Caki2 (cell line): ENCODE data around the gene CD79B. TPM values are rescaled to one million over a fixed set of nuclear protein-coding genes. Genes with fewer than 3 reads are reported as not detected.

Experiments
- DNase-seq: peaks from one replicate; pipeline ENCODE4 v3.0.0-alpha.2; 2015; ENCODE audit warnings: low read depth
- in situ Hi-C: cut with HindIII; loops from 2 replicates; pipeline ENCODE4 v1.10.0; 2016; ENCODE audit warnings: low sequenced_read_pairs, low pct_unique_long_range_greater_than_20kb, mixed read lengths
- total RNA-seq: library from RNA; depleted of rRNA; stranded (reverse); fragments of >200 nt; shearing (Covaris generic); gene quantifications from 2 replicates; pipeline ENCODE4 v1.2.3, GENCODE V29; 2014; ENCODE audit warnings: low replicate concordance

CD79B gene
- total RNA-seq, 1 experiment from 2014 or later: not detected

DNA sequence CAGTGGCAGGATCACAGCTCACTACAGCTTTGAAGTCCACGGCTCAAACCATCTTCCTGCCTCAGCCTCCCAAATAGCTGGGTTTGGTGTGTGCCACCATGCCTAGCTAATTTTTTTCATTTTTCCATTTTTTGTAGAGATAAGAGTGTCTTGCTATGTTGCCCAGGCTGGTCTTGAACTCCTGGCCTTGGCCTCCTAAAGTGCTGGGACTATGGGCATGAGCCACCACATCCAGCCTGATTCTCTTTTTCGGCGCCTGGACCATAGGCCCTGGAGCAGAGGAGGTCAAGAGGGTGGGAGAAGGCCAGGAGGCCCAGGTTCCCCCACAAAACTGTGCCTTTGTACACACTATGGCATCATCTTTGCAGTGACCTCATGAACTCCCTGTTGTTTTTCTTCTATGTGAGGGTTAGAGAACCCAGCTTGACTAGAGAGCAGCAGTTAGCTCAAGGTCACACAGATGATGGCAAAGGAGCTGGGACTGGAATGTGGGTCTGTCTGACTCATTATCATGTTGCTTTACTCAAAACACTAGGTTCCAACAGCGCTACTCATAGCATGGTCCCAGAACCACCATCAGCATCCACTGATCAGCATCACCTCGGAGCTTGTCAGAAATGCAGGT, 24.3 kb upstream of the CD79B start:
- no peak for DNase-seq
- in situ Hi-C loops: no loop called here

DNA sequence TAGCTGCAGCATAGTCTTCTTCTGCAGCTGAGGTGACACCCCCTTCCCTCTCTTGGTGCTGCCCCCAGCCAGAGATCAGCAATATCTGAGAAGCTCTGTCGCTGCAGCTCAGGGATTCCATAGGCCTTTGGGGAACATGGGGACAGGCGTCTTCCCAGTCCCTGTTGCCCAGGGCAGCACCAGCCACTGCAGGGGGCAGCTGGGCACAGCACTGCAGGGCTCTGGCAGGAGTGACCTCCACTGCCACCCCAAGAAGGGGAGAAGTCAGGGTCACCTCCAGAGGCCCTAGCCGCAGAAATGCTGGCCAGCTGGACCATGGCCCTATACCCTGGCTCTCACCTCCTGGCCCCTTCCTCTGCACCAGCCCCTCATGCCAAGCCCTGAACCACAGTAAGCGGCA, 23.7 kb upstream of the CD79B start:
- in situ Hi-C loops: no loop called here

DNA sequence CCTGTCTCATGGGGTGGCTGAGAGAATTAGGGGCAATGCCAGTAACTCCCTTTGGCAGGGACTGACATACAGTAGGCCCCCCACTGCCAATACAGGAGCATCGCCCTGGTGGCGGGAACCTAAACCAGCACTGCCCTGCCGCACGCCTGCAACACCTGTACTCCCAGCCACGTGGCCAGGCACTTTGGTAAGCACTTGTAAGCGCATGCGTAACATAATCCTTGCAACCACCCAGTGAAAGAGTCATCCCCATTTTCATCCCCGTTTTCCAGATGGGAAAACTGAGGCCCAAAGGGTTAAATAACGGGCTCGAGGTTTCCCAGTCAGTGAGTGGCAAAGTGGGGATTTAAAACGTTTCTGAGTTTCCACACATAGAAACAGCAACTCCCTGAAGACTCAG, 23.1 kb upstream of the CD79B start:
- in situ Hi-C loops: no loop called here
- DNase-seq: no peak

More for the DNA sequence above, 23.7 kb upstream of the CD79B start:
- DNase-seq: no peak

DNA sequence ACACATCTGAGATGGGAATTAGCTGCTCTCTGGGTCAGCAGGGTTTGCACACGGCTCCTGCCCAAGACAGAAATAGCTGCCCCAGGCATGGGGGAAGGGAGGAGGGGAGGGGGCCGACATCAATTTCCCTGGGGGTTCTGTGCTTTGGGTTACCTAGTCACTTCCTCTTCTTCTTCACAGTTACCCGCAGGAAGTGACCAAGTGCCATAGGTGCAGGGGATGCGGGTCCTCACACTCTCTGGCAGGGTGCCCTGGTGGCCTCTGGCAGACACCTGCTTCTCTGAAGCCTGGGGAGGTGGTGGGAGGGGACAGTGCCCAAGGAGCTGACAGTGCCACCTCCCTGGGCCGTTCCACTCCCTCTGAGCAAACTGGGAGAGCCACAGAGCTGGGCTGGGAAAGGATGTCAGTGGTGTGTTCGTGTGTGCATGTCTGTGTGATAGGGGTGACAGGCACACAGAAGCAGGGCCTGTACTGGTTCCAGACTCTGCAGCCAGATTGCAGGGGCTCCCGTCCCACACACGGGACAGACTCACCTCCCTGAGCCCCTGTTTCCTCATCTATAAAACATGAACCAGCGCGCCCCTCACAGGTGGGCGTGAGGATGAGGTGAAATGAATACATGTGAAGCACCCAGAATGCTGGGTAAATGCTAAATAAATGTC, 22.4 kb upstream of the CD79B start:
- in situ Hi-C loops: no loop called here
- DNase-seq: no peak

DNA sequence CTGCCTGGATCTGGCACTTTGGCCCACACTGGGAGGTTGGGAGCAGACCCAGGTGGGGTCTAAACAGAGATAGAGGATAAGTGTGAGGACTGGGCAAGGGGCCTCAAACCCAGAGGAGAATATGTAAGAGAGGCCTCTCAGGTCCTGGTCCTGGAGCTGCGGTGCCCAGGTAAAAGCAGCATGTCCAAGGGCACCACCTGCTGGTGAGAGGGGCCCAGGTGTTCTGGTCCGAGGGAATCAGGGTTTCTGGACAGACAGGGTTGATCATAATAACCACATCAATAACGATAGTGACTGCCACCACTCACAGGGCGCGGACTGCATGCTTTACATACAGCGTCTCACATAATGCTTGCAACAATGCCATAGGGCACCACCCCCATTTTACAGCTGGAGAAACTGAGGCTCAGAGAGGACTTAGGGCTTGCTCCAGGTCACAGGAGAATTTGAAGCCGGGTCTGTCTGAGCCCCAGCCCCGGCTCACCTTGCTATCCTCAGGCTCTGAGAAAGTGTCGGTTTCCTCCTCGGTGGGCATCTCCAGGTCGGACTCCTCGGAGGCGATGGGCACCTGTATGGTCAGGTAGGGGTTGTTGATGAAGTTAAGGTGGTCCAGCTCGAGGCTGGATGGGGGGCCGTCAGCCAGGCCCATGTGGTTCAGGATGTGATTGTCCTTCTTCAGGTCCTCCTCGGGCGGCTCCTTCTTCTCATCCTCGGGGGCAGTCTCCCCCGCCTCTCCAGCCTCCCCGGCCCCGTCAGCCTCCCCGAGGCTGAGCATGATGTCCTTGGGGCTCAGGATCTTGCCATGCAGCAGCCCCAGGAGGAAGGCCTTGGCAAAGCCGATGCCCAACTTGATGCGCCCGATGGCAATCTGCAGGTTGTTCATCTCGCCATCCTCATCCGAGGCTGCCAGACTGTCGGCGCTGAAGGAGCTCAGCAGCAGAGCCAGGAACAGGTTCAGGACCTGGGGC, 19.1 kb upstream of the CD79B start:
- no peak for DNase-seq
- in situ Hi-C loops: no loop called here

DNA sequence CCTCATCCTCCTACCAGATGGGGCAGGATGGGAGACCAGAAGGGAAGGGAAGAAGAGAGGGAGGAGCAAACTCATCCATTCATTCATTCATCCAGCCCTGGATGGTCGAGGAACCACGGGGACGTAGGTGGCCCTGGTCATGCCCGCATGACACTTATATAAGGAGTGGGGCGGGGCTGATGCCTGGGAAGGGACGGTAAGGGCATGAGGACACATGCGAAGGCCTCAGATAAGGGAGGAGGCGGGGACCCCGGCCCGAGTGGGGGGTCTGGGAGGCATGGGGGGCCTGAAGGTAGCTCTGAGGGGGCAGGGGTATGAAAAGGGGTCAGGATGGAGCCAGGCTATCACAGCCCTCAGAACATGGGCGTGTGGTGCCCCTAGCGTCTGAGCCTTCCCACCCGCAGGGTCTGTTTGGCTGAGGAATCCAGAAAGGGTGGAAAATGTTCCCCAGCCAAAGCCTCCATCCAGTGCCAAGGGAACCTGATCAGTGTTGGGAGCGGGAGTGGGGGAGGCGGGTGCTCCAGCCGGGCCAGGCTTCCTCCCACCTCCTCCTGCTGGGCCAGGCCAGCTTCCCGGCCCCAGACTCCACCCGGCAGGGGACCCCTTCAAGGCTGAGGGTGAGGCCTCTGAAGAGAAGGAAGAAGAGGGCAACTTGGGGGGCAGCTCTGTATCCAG, 17.6 kb upstream of the CD79B start:
- in situ Hi-C loops: no loop called here
- DNase-seq: no peak

DNA sequence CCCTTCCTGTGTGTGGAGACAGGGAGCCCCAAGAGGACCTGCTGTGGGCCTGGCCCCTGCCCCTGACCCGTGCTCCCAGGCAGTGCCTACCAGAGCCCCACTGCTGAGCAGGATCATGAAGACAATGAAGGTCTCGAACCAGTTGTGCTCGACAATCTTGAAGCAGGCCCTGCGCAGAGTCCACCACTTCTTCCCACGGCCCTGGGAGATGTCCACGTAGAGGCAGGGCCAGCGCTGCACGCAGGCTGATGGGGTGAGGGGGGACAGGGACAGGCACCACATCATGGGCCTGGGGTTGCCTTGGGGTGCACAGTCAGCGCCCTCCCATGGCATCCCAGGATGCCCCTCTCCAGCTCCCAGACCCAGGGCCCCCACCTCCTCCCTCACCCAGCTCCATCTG, 16.4 kb upstream of the CD79B start:
- no peak for DNase-seq
- in situ Hi-C loops: no loop called here

DNA sequence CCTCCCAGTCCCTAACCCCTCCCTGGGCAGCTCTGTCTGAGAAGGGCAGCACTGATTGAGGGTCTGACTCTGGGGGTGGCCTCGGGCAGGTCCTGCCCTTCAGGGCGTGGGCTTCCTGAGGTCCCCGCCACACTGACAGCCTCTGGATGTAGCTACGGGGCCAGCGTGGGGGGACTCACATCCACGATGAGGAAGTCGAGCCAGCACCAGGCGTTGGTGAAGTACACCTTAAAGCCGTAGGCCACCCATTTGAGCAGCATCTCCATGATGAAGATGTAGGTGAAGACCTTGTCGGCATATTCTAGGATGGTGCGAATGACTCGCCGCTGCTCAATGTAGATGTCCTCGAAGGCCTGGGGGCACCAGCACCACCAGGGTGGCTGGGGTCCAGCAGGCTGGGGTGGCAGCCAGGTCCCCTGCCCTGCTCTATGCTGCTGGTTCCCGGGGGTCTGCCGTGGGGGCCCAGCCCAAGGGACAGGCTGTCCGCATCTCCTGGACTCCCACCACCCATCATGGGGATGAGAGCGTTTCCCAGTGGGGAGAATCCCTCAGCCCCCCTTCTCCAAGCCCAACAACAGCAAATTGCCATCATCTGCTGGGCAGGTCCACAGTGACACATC, 15.7 kb upstream of the CD79B start:
- in situ Hi-C loops: no loop called here
- no peak for DNase-seq

DNA sequence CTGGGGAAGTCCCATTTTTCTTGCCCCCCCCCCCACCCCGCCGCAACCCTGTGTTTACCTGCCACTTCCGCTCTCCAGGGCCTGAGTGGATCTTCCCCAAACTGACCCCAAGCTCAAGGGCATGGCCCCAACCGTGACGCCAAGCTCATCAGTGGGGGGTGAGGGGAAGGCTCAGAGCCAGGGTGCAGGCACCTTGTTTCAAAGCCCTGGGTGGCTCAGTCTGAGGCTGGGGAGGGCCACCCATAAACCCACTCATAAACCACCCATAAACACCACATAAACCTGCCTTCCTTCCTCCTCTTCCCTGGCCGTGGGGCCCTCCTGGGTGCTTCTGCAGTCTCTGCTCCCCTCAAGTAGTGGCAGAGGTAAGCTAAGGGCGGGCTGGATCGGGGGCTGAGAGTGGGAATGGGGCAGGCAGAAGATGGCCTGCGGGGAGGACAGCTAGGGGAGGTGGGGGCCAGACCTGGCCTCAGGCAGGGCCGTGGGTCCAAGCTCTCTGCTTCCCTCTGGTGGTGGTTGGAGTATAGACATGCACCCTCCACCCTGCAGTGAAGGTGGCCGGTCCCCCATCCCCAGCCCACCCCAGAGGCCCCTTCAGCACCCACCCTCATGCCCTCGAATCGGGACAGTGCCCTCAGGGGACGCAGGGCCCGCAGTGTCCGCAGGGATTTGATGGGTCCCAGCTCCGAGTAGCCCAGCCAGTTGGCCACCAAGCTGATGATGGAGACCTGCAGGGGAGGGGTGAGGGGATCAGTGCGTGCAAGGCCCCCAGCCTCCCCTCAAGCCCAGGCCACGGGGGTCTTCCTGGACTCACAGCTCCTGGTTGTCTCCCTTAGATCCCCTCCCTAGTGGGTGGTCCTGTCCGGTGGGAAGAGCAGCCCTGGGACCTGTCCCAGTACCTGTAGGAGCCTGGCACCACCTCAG, 14.6 kb upstream of the CD79B start:
- in situ Hi-C loops: no loop called here
- DNase-seq: no peak

DNA sequence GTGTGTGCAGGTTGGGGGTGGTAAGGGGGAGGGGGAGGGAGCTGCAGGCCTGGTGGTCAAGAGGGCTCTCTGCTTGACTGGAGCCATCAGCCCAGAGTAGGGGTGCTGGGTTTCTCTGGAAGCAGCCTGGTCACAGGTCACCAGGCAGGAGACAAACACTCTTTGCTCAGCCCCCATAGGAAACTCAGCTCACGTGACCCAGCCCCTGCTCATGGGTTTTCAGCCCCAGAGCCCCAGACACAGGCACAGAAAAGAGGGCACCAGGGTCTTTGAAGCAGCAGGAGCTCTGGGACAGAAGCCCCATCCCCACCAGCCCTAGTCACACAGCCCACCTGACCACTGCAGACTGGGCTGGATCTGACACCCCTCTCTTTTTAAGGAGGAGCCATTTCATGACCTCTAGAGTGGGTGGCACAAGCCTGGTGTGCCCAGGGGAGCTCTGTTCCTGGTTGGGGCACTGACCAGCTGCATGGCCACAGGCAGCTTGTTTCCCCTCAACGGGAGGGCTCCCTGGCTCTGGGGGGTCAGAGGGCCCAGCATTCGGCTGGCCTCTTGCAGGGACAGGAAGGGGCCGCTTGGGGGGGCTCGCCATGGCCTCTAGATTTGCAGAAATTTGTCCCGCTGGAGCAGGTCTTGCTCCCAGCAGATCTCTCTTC, 13.8 kb upstream of the CD79B start:
- in situ Hi-C loops: no loop called here
- no peak for DNase-seq

DNA sequence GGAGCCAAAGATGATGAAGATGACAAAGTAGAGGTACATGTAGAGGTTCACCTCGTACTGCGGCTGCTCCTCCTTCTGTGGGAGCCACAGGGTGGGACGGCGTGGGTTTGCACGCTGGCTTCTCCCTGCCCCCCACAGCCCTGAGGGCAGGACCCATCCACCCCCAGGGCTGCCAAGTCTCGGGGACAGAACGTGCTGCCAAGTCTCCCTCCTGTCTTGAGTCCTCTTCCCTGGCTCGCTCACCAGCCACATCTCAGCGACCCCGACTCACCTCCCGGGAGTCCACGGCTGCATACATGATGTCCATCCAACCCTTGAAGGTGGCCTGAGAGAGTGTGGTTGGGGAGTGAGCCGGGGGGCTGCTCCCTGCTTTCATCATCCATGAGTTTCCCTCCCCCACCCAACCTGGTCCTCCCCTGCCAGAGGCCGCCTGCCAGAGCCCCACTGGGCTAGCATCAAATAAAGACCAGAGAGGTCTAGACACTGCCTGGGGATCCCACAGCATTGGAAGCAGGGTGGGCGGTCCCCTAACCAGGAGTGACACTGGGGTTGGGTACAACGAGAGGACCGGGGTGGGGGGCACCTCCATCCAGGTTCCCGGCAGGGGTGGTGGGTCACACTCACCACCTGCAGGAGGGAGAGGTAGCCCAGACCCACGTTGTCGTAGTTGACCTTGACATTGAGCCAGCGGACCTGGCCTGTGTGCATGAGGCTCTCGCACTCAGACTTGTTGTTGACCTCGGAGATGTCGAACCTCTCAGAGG, 12.8 kb upstream of the CD79B start:
- in situ Hi-C loops: no loop called here

DNA sequence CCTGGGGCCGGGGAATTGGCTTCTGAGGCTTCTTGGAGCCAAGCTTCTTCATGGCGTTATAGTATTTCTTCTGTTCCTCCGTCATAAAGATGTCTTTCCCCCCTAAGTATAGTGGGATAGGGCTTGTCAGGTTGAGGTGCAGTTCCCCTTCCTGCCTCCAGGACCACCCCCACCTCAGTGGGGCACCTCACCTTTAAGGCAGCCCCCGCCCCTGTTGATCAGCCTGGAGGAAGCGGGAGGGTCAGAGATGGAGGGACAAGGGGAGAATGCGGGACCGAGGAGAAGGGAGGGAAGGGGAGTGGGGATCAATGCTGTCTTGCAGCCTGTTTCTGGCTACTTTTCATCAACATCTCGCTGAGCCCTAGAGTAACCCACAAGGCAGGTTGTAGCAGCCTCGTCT, 11.6 kb upstream of the CD79B start:
- in situ Hi-C loops: no loop called here
- DNase-seq: no peak

More for the DNA sequence above, 12.8 kb upstream of the CD79B start:
- DNase-seq: no peak

DNA sequence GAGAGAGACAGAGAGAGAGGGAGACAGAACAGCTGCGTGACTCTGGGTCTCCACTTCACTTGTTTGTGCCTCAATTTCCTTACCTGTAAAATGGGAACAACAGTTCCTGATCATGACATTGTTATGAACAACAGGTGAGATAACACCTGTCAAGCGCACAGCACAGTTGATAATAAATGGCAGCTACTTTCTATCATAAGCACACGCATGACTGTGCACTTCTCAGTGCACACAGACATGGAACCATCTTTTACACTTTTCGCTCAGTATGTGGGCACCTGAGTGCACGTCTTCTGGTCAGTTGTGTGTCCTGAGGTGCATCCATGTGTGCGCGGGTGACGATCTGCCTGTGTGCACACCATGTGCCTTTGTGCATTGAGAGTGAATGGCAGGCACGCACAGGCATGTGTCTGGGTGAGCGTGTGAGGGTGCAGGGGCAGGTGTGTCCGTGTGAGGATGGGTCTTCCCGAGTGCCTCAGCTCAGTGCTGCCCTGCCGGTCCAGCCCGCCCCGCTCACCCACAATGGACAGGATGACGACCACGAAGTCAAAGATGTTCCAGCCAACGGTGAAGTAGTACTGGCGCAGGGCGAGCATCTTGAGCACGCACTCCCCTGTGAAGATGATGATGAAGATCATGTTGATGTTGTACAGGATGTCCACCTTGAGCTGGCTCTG, 10.3 kb upstream of the CD79B start:
- DNase-seq: no peak
- in situ Hi-C loops: no loop called here

DNA sequence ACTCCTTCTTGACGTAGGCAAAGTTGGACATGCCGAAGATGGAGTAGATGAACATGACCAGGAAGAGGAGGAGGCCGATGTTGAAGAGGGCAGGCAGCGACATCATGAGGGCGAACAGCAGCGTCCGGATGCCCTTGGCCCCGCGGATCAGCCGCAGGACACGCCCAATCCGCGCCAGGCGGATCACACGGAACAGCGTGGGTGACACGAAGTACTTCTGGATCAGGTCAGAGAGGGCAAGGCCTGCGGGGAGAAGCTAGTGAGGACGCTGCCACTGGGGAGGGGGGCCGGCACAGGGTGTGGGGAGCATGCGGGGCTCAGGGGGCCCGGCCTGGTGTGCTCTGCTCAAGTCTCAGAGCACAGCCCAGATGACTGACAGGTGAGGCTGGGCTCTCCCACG, 9.6 kb upstream of the CD79B start:
- DNase-seq: no peak
- in situ Hi-C loops: no loop called here

DNA sequence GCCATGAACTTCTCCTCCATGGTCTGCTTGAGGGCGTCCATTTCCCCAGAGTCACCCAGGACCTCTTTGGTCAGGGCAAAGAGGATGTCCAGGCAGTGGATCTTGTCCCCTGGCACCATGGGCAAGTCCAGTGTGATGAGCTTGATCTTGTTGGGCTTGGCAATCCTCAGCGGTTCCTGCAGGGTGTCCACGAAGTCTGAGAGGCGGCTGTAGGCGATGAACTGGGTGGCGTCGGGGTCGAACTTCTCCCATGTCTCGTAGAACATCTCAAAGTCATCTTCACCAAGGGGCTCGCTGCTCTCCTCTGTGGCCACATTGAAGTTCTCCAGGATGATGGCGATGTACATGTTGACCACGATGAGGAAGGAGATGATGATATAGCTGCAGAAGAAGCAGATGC, 9.0 kb upstream of the CD79B start:
- DNase-seq: no peak
- in situ Hi-C loops: no loop called here

DNA sequence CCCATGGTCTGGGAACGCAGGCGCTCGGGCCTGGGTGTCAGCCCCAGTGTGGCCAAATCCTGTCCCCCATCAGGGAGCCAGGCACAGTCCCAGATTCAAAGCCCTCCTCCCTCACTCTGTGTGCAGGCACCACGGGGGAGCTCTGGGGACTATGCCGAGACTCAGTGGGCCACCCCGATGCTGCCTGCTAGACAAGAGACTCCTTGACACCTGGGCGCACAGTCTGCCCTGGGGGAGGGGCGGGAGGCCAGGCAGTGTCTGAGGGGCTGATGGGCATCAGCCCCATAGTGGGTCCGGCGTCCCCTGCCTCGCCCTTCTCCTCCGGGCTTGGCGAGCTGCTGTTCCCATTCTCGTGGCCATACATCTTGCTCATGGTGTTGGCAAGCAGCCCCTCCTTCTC, 8.5 kb upstream of the CD79B start:
- in situ Hi-C loops: no loop called here
- no peak for DNase-seq
